NCI-H1105 treated with DMSO at 0.1 percent for 48 hours (cell line): Measurements from ENCODE around the gene GABRR1.

Experiments used
- DNase-seq: peaks from one replicate; lab custom pipeline; 2025; lab: John Stamatoyannopoulos, UW

The GABRR1 gene

GRCh38 chr6:89215391-89215790 is 1.8 kb downstream of the GABRR1 start:
- DNase-seq, result no peak

- no peak for DNase-seq
Observed at GRCh38 chr6:89214197-89214596, 3.0 kb downstream of the GABRR1 start.

GRCh38 chr6:89212472-89212871 is 4.7 kb downstream of the GABRR1 start:
- DNase-seq, result no peak

- DNase-seq, result no peak
Observed at GRCh38 chr6:89209457-89209856, 7.7 kb downstream of the GABRR1 start.

- no peak for DNase-seq
Observed at GRCh38 chr6:89208551-89208950, 8.6 kb downstream of the GABRR1 start.

GRCh38 chr6:89205819-89206218 is 11.3 kb downstream of the GABRR1 start:
- no peak for DNase-seq

- no peak for DNase-seq
Observed at GRCh38 chr6:89204096-89204495, 13.1 kb downstream of the GABRR1 start.

- DNase-seq, result no peak
Observed at GRCh38 chr6:89200706-89201215, 16.4 kb downstream of the GABRR1 start.

- no peak for DNase-seq
Observed at GRCh38 chr6:89199579-89199978, 17.6 kb downstream of the GABRR1 start.

- no peak for DNase-seq
Observed at GRCh38 chr6:89198235-89198634, 18.9 kb downstream of the GABRR1 start.

- DNase-seq, result no peak
Observed at GRCh38 chr6:89197141-89197540, 20.0 kb downstream of the GABRR1 start.

GRCh38 chr6:89194559-89194958 is 22.6 kb downstream of the GABRR1 start:
- no peak for DNase-seq

GRCh38 chr6:89190741-89191140 is 26.4 kb downstream of the GABRR1 start:
- DNase-seq, result no peak

GRCh38 chr6:89187504-89187903 is 29.7 kb downstream of the GABRR1 start:
- no peak for DNase-seq

GRCh38 chr6:89186762-89187161 is 30.4 kb downstream of the GABRR1 start:
- no peak for DNase-seq

- DNase-seq, result no peak
Observed at GRCh38 chr6:89184344-89184743, 32.8 kb downstream of the GABRR1 start.

GRCh38 chr6:89183294-89183693 is 33.9 kb downstream of the GABRR1 start:
- no peak for DNase-seq

GRCh38 chr6:89180971-89181370 is 36.2 kb downstream of the GABRR1 start:
- DNase-seq, result no peak

- DNase-seq, result no peak
Observed at GRCh38 chr6:89180112-89180511, 37.0 kb downstream of the GABRR1 start.

GRCh38 chr6:89173634-89174033 is 43.5 kb downstream of the GABRR1 start:
- DNase-seq, result no peak

- no peak for DNase-seq
Observed at GRCh38 chr6:89172131-89172530, 45.0 kb downstream of the GABRR1 start.

GRCh38 chr6:89162047-89162371 is 55.1 kb downstream of the GABRR1 start:
- no peak for DNase-seq

- no peak for DNase-seq
Observed at GRCh38 chr6:89161326-89162046, 55.7 kb downstream of the GABRR1 start.
